Measurements from ENCODE around the gene CNGA4.

GRCh38 chr11:6237266-6237665, 1.6 kb upstream of the CNGA4 start:
- TF ChIP-seq CTCF (IDR thresholded peaks at IDR 0.05) (no peak), POLR2A (IDR thresholded peaks at IDR 0.05) (no peak), EP300 (IDR thresholded peaks at IDR 0.05) (no peak)

Data from tibial nerve (tissue), 4 donors.